ENCODE results near the gene NSMF. TPM values are rescaled to one million over a fixed set of nuclear protein-coding genes. Genes with fewer than 3 reads are reported as not detected.
A peak's percentile ranks its signal among the peaks of the same experiment; 100 is the strongest.

The NSMF gene
- total and polyA plus RNA-seq, 10 of the 15 experiments (the other 5 are each of a cell fraction or from before 2014, with no cell fraction given): 0.13 to 44.3 (median 13.4) TPM

- TF ChIP-seq IRF5 (IDR thresholded peaks at IDR 0.05; ENCODE audit: borderline replicate concordance): peak; percentile 72
- 0 out of 2 replicates have a peak, but pooled peaks have one; percentile 13 for TF ChIP-seq STAT1 (conservative IDR thresholded peaks at IDR 0.05)
- TF ChIP-seq HDAC2 (IDR thresholded peaks at IDR 0.05): no peak
- TF ChIP-seq TCF12 (IDR thresholded peaks at IDR 0.05; ENCODE audit: low read depth, low read length): no peak
- TF ChIP-seq ZBTB40 (IDR thresholded peaks at IDR 0.05; ENCODE audit: borderline replicate concordance): peak; percentile 22; the same call in 1 of the 2 replicates
- peak; percentile 63; the same call in 1 of the 2 replicates for TF ChIP-seq HDGF (IDR thresholded peaks at IDR 0.05)
- POLR2A ChIA-PET: interaction anchor here (0.5 to 1.0 kb wide), 3 partner anchors 71 to 309 kb away, joined by 3 to 5 read pairs (median 4); no protein-coding TSS in a partner anchor
- BruUV-seq (replicated peaks): no TSS peak
- Histone ChIP-seq H4K20me1 (ENCODE audit: control insufficient read depth, insufficient read depth) (no peaks in the 10 kb centered on the region), H3K4me1 (ENCODE audit: control insufficient read depth, insufficient read depth, low read length) (peaks cover 29% of the 10 kb centered on the region), H3K36me3 (ENCODE audit: control insufficient read depth in 2 of 2, insufficient read depth in 2 of 2, low read length in 1 of 2) (no peaks in the 10 kb centered on the region), H3K4me3 (peak overlapping the region; percentile 65; the same call in 1 of the 2 replicates), H3K9ac (ENCODE audit: control insufficient read depth, insufficient read depth, low read length) (peak overlapping the region; percentile 54), H3K79me2 (ENCODE audit: control insufficient read depth, insufficient read depth, low read length) (peaks cover 9% of the 10 kb centered on the region), H3K4me2 (ENCODE audit: control insufficient read depth, insufficient read depth) (peak overlapping the region; percentile 84), H2AFZ (ENCODE audit: control insufficient read depth, low read depth, low read length) (peak overlapping the region; percentile 89), H3K27me3 (replicated peaks in 1 of 2; ENCODE audit: control insufficient read depth in 2 of 2, insufficient read depth in 2 of 2, low read length in 1 of 2) (no peaks in the 10 kb centered on the region), H3K27ac (ENCODE audit: control insufficient read depth, insufficient read depth) (peak overlapping the region; percentile 61), H3K9me3 (replicated peaks; ENCODE audit: control insufficient read depth, insufficient read depth, low read length) (no peaks in the 10 kb centered on the region)
- ATAC-seq (peak; percentile 3), DNase-seq (ENCODE audit: low read depth, low spot score) (no peak), FAIRE-seq (no peak)
- RAD21 ChIA-PET (ENCODE audit: unreplicated experiment): no interaction called here
- SMC1A ChIA-PET (ENCODE audit: uncharacterized antibody, unreplicated experiment): no interaction called here
- intact Hi-C loops (cut with micrococcal nuclease; ENCODE audit: unreplicated experiment) (loop anchor here (10.0 kb wide), 1 partner anchor 65 kb away; no protein-coding TSS in a partner anchor), in situ Hi-C loops (cut with MboI) (no loop called here)
- CTCF ChIA-PET: interaction anchor here (1.0 to 1.3 kb wide), 3 partner anchors 14 to 158 kb away, joined by 3 to 6 read pairs (median 4); partner anchors contain the start of gene NRARP
- 21% methylated on average over 15 of the region's 15 CpGs for WGBS (ENCODE audit: insufficient coverage, insufficient replicate concordance, low lambda C conversion rate, missing lambda C conversion rate)
Observed at GRCh38 chr9:137459601-137460362, 648 bp upstream of the NSMF start.
